ENCODE results near the gene PKD1L1.

The PKD1L1 gene

DNA sequence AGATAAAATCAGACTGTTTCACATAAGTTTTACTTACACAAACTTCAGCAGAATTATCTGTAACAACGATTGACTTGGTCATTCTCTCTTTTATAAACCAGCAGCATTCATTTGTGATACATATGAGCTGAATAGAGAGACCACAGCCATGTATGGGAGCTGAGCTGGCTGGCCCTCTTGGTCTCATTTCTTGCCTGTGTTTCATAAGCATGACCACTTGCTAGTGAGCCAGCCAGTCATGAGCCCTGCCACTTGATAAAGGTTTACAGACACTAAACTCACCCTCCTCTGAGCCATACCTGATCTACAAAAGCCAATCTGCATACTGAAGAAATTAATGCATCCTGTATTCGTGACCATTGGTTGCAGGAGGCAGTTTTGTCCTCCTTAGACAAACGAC is 82.1 kb downstream of the PKD1L1 start:
- no peak for FAIRE-seq

- no peak for FAIRE-seq
Observed at GRCh38 chr7:47852330-47853245, 95.7 kb downstream of the PKD1L1 start.

DNA sequence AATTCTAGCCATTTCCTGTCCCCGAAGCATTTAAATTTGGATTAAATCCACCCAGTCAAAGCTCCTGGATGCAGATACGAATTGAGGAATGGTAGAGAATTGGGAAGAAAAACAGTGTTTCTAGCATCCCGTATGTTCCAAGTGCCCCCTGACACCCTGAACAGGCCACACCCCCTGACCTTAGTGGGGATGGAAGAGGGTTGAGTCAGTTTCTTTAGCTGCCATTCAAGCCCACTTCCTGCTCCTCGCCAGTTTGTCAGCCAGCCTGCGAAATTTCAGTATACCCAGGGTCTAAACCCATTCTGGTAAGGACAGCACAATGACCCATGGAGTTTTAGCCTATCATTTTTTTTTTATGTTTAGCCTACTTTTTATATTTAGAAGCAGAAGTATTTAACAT is 101.1 kb downstream of the PKD1L1 start:
- FAIRE-seq: no peak

- FAIRE-seq: no peak
Observed at GRCh38 chr7:47846138-47846836, 102.0 kb downstream of the PKD1L1 start.

DNA sequence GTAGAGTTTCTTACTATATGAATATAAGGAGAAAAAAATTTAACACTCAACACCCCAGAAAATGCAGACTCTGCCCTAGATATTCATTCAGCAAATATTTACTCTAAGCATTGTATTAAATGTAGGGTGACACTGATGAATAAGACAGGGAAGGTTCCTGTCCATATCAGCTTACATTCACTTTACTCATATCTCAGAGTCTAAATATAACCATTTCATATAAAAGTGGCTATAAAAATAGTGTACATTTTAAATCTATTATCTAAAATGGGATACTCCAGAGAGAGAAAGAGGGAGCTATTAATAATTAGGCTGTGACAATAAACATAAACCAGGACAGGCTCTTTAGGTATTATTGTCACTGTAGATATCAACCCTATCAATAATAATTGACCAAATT is 104.0 kb downstream of the PKD1L1 start:
- FAIRE-seq: no peak

DNA sequence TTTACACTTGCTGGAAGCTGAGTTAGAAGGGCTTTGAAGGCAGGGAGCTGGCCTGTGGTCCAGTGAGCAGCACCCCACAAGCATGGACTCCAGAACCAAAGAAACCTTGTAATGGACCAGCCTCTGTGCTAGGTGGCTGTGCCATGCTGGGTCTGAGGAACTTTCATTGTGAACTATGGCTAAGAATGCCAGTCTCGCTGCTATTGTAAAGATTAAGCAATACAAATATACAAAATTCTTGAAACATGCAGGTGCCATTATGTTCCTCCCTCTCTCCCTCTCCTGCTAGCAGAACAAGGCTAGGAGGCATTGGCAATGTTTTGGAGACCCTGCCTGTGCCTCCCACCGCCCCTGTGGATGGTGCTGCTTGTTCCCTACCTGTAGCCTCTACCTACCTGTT is 105.0 kb downstream of the PKD1L1 start:
- no peak for FAIRE-seq

DNA sequence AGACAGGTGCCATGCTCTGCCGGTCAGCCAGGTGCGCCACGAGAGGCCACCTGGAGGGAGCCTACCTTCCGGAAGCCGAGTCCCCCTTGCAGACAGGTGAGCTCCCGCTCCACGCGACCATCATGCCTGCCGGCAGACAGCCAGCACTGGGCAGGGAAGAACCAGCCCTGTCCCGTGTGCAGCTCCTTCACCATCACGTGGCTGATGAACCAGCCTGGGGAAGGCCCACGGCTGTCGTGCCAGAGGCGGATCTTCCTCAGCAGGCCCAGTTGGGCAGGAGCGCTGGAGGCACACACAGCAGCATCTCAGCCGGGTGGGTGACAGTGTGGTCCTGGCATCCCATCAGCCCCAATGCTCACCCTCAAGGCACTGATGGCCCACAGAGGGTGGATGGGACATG is 108.9 kb downstream of the PKD1L1 start:
- FAIRE-seq: no peak

GRCh38 chr7:47837826-47838225 is 110.4 kb downstream of the PKD1L1 start:
- no peak for FAIRE-seq

- FAIRE-seq: no peak
Observed at GRCh38 chr7:47836503-47837202, 111.6 kb downstream of the PKD1L1 start.

- FAIRE-seq: no peak
Observed at GRCh38 chr7:47836080-47836479, 112.2 kb downstream of the PKD1L1 start.

DNA sequence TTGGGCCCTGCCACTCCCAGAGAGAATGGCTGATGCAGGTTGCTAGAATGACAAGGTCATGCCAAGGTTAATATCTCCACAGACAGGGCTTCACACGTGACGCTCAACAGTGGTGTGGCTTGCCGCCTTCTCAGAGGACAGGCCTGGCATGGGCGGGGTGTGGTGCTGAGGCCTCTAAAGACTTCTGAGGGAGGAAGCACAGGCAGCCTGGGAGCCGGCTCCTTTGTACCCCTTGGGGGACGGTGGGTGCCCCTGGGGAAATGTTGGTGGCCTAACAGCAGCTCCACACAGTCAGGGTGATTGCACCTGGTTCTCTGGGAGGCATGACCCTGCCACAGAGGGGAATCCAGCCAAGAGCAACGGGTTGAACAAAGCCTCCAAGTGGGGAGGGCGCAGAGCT is 115.1 kb downstream of the PKD1L1 start:
- FAIRE-seq: no peak

- FAIRE-seq: no peak
Observed at GRCh38 chr7:47832105-47832715, 116.1 kb downstream of the PKD1L1 start.

DNA sequence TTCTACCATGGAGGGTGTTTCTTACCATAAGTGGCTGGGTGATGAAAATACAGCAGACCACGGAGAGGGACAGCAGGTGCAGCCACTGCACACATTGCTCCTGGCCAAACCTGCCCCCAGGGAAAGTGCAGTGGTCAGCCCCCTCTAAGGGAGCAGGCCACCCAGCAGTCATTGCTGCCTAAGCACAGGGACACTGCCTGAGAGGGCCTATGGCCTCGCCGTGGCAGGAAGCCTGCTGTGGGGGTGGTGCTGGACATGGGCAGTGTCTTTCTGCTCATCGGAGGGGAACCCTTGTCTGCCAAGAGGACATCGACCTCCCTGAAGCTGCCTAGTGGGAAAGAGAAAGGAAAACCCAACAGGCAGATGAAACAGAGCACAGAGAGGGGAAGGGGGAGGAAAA is 118.3 kb downstream of the PKD1L1 start:
- FAIRE-seq: no peak

- no peak for FAIRE-seq
Observed at GRCh38 chr7:47827871-47828270, 120.4 kb downstream of the PKD1L1 start.

GRCh38 chr7:47827351-47827756 is 120.9 kb downstream of the PKD1L1 start:
- no peak for FAIRE-seq

- FAIRE-seq: no peak
Observed at GRCh38 chr7:47826754-47827153, 121.5 kb downstream of the PKD1L1 start.

DNA sequence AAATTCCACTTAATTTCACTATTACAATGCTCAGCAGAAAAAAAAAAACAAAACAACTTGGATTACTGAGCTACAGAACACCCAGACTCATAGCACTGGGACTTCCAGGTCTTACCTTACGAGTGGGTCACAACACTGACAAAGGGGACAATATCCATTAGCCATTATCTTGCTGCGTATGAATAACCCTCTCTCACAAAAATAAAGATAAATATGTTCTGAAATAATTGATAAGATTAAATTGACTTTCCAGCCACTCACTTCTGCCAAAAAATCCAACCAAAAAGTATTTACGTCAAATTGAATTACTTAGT is 128.7 kb downstream of the PKD1L1 start:
- no peak for FAIRE-seq

- FAIRE-seq: no peak
Observed at GRCh38 chr7:47818796-47819606, 129.3 kb downstream of the PKD1L1 start.

DNA sequence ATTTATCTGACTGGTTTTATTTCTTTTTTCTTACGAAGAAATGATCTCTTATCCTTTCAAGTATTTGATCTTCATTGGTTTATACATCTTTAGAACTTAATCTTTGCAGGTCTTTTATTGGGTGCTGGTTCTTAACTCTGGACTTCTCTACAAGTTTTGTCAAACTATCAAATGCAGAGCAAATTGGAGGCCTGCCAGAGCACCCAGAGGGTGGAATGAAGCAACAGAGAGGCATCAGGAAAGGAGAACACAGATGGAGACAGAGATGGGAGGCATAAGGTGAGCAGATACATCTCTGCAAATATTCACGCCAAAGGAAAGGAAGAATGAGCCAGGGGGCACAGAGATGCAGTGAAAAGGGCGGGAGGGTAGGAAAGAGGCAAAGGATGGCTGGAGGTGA is 130.3 kb downstream of the PKD1L1 start:
- FAIRE-seq: no peak

DNA sequence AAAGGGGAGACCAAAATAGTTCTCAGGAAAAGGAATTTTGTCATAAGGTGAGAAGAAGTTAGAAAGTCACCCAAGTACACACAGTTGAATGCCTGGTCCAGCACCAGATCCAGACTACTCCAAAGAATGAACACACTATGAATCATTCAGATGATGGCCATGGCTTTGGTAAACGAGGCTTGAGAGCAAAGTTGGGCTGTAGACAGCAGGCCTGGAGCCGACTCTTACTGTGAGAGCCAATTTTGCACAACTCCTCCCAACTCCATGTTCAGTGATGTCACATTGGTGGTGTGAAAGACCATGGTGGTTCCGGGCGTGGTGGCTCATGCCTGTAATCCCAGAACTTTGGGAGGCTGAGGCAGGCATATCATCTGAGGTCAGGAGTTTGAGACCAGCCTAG is 131.6 kb downstream of the PKD1L1 start:
- no peak for FAIRE-seq

DNA sequence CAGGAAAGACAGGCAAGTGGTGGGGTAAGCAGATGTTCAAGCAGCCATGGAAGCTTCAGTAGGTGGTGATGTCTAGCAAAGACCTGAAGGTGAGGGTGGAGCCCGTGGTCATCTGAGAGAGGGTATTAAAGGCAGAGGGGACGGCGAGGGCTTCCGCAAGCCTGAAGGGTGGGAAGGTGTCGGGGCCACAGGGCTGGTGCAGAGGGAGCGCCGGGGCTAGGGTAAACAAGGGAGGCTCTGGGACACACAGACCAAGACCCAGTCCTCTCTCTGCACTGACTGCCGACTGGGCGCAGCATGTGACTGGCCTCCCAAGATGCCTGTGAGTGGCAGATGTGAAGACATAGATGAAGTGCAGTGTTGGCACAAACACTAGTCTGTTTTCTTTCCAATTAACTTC is 132.4 kb downstream of the PKD1L1 start:
- FAIRE-seq: no peak

DNA sequence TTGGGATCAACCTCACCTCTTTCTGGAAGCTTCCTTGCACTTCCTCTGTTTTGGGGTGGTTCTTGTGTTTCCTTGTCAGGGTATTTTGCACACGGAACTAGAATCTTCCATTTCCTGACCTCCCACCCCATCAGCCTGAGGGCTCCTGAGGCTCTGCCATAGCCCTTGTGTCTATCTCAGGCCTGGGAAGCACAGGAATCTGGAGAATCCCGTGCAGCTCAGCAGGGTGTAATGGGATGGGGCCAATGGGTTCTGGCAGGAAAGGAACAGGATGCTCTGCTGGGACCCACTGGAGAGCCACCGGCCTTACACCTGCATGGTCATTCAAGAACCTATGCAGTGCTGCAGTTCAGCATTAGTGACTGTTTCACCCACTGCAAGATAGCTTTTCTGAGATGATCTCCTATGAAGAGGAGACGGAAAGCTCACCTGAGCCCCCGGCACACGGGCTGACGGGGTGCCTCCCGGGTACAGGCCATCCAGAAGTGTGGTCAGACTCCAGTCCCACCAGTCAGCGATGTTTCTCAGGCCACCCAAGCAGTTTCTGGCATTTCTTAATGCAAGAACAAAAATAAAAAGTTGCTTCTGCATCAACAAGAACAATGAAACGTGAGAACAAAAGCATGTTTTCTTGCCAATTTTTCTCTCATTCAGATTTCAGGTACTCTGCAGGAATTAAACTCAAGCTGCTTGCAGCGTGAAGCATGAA is 133.2 kb downstream of the PKD1L1 start:
- no peak for FAIRE-seq

Measured in colon (tissue), 2 donors.